Iris pigment epithelial cell (primary cell): Measurements from ENCODE around the gene HIP1.
"Not testable (repeated sequence)": the region's sequence is repeated elsewhere in the genome, so short reads cannot be mapped to it uniquely, and the experiment has no call there.

Experiments used
- DNase-seq: peaks from one replicate; pipeline ENCODE4 v3.0.0-alpha.2; 2011; ENCODE audit warnings: low read depth

Gene HIP1

GRCh38 chr7:75639886-75640190 is 98.9 kb downstream of the HIP1 start:
- no peak for DNase-seq

- peak; percentile 30 for DNase-seq
Measured at GRCh38 chr7:75639071-75639885, 99.5 kb downstream of the HIP1 start.

GRCh38 chr7:75638594-75639070 is 100.1 kb downstream of the HIP1 start:
- DNase-seq, result no peak

- no peak for DNase-seq
Measured at GRCh38 chr7:75637854-75638593, 100.7 kb downstream of the HIP1 start.

GRCh38 chr7:75635036-75635435 is 103.7 kb downstream of the HIP1 start:
- no peak for DNase-seq

GRCh38 chr7:75632587-75632986 is 106.2 kb downstream of the HIP1 start:
- DNase-seq, result not testable (repeated sequence)

GRCh38 chr7:75631711-75632110 is 107.0 kb downstream of the HIP1 start:
- DNase-seq, result no peak

GRCh38 chr7:75630549-75630948 is 108.2 kb downstream of the HIP1 start:
- DNase-seq, result no peak

- no peak for DNase-seq
Measured at GRCh38 chr7:75629044-75629443, 109.7 kb downstream of the HIP1 start.

- DNase-seq, result no peak
Measured at GRCh38 chr7:75628055-75628454, 110.7 kb downstream of the HIP1 start.

GRCh38 chr7:75626954-75627353 is 111.8 kb downstream of the HIP1 start:
- DNase-seq, result no peak

- DNase-seq, result no peak
Measured at GRCh38 chr7:75625868-75626267, 112.9 kb downstream of the HIP1 start.

- DNase-seq, result peak; percentile 84
Measured at GRCh38 chr7:75624134-75624832, 114.5 kb downstream of the HIP1 start.

GRCh38 chr7:75623390-75624133 is 115.2 kb downstream of the HIP1 start:
- no peak for DNase-seq

GRCh38 chr7:75621124-75621523 is 117.6 kb downstream of the HIP1 start:
- DNase-seq, result no peak

GRCh38 chr7:75619636-75620035 is 119.1 kb downstream of the HIP1 start:
- DNase-seq, result no peak

GRCh38 chr7:75617634-75618234 is 121.0 kb downstream of the HIP1 start:
- peak; percentile 54 for DNase-seq

GRCh38 chr7:75616421-75617167 is 122.1 kb downstream of the HIP1 start:
- no peak for DNase-seq

- no peak for DNase-seq
Measured at GRCh38 chr7:75614401-75614800, 124.3 kb downstream of the HIP1 start.

GRCh38 chr7:75613351-75613750 is 125.4 kb downstream of the HIP1 start:
- DNase-seq, result no peak
